GM12878 (cell line): ENCODE data around the gene ST13. TPM values are rescaled to one million over a fixed set of nuclear protein-coding genes. Genes with fewer than 3 reads are reported as not detected.
A peak's percentile ranks its signal among the peaks of the same experiment; 100 is the strongest.

Experiments used
- ATAC-seq: fragments of 200-7000 bp; cut with Tn5 transposase; 3 replicates; pipeline ENCODE4 v1.9.1; 2020; ENCODE audit warnings: mild to moderate bottlenecking, moderate library complexity
- BruUV-seq: library from RNA; stranded (reverse); fragments of 400-500 nt; replicated peaks from 2 replicates; lab custom pipeline; 2021; lab: Mats Ljungman, UMichigan
- CTCF ChIA-PET: fragments of 300-600 bp; sonication (Branson Sonifier 250); formaldehyde crosslinking; extraction: SDS; loops from one replicate; lab custom pipeline; 2021; ENCODE audit warnings: inconsistent platforms; lab: Yijun Ruan, JAX
- POLR2A ChIA-PET: fragments of 350-600 bp; formaldehyde crosslinking; extraction: SDS; loops from one replicate; lab custom pipeline; 2021; ENCODE audit warnings: inconsistent platforms; lab: Charles Lee
- RAD21 ChIA-PET: fragments of 300-600 bp; sonication (Branson Sonifier 250); formaldehyde crosslinking; loops from one replicate; lab custom pipeline; 2023; ENCODE audit warnings: antibody characterized with exemption; ENCODE audit not compliant: unreplicated experiment; lab: Charles Lee
- SMC1A ChIA-PET: fragments of 300-600 bp; sonication (Branson Sonifier 250); formaldehyde crosslinking; loops from one replicate; lab custom pipeline; 2023; ENCODE audit not compliant: unreplicated experiment, uncharacterized antibody; lab: Charles Lee
- DNase-seq: peaks from one replicate; pipeline ENCODE4 v3.0.0-alpha.2; 2011; ENCODE audit warnings: low read depth, low spot score
- FAIRE-seq: peaks from 3 replicates; lab custom pipeline; 2011; peaks lifted over from hg19 to GRCh38; lab: Jason Lieb, UNC
- H2AFZ ChIP-seq: 2 replicates; pipeline ENCODE4 v1.6.0; 2011; ENCODE audit warnings: low read depth, low read length, control low read depth; ENCODE audit not compliant: control insufficient read depth
- H3K27ac ChIP-seq: 2 replicates; pipeline ENCODE4 v1.5.1; 2011; ENCODE audit warnings: control low read depth; ENCODE audit not compliant: control insufficient read depth, insufficient read depth
- H3K27me3 ChIP-seq, 2 experiments: replicated peaks in 1 of 2; 2 replicates each; pipeline versions ENCODE4 v1.6.0 to v1.6.1; 2011; ENCODE audit warnings: low read length in 1 of 2; ENCODE audit not compliant: control insufficient read depth in 2 of 2, insufficient read depth in 2 of 2
- H3K36me3 ChIP-seq, 2 experiments: 2 replicates each; pipeline ENCODE4 v1.5.1; 2011; ENCODE audit warnings: low read length in 1 of 2; ENCODE audit not compliant: control insufficient read depth in 2 of 2, insufficient read depth in 2 of 2
- H3K4me1 ChIP-seq: 2 replicates; pipeline ENCODE4 v1.6.1; 2011; ENCODE audit warnings: mild to moderate bottlenecking, low read length, moderate library complexity, mixed read lengths; ENCODE audit not compliant: control insufficient read depth, insufficient read depth
- H3K4me2 ChIP-seq: 2 replicates; pipeline ENCODE4 v1.6.0; 2011; ENCODE audit warnings: control low read depth; ENCODE audit not compliant: control insufficient read depth, insufficient read depth
- H3K4me3 ChIP-seq: fragments of 200-600 bp; sonication (generic); 2 replicates; pipeline ENCODE4 v1.5.1; 2016
- H3K79me2 ChIP-seq: 2 replicates; pipeline ENCODE4 v1.6.0; 2011; ENCODE audit warnings: low read length; ENCODE audit not compliant: control insufficient read depth, insufficient read depth
- H3K9ac ChIP-seq: 2 replicates; pipeline ENCODE4 v1.8.0; 2011; ENCODE audit warnings: low read length, control low read depth, mixed read lengths; ENCODE audit not compliant: control insufficient read depth, insufficient read depth
- H3K9me3 ChIP-seq: replicated peaks from 3 replicates; pipeline ENCODE4 v1.5.1; 2011; ENCODE audit warnings: mild to moderate bottlenecking, low read length; ENCODE audit not compliant: control insufficient read depth, insufficient read depth
- H4K20me1 ChIP-seq: 2 replicates; pipeline ENCODE4 v1.6.0; 2011; ENCODE audit not compliant: control insufficient read depth, insufficient read depth
- CEBPB ChIP-seq, 2 experiments: fragments of 150-350 bp in 1 of 2; IDR thresholded peaks; 2 replicates each; pipeline ENCODE4 v1.6.1; 2012 to 2014; ENCODE audit warnings: low read depth in 2 of 2, low read length in 2 of 2, borderline replicate concordance in 1 of 2, inconsistent platforms in 1 of 2
- ELK1 ChIP-seq: IDR thresholded peaks from 2 replicates; pipeline ENCODE4 v1.6.1; 2012; ENCODE audit warnings: low read depth, low read length, improper control_type of control experiment
- HDAC6 ChIP-seq: fragments of 200-600 bp; sonication (generic); IDR thresholded peaks from one replicate; pipeline ENCODE4 v1.8.0; 2017; ENCODE audit warnings: antibody characterized with exemption; ENCODE audit not compliant: unreplicated experiment
- NR2C1 ChIP-seq: fragments of 450-650 bp; IDR thresholded peaks from 2 replicates; pipeline ENCODE4 v1.6.1; 2017; ENCODE audit warnings: antibody characterized with exemption, mild to moderate bottlenecking, moderate library complexity
- NR2F1 ChIP-seq: fragments of 450-650 bp; conservative IDR thresholded peaks from 2 replicates; pipeline ENCODE4 v1.6.1; 2017; ENCODE audit warnings: mild to moderate bottlenecking
- SIN3A ChIP-seq: IDR thresholded peaks from 2 replicates; pipeline ENCODE4 v1.6.1; 2012; ENCODE audit warnings: low read depth, low read length, improper control_type of control experiment
- WGBS: methylation state at CpG from one replicate; pipeline ENCODE4 v1.1.6; 2016; ENCODE audit warnings: low lambda C conversion rate; ENCODE audit not compliant: insufficient replicate concordance, insufficient coverage; ENCODE audit errors: missing lambda C conversion rate; 5-methylcytosine and 5-hydroxymethylcytosine counted together
- in situ Hi-C: fragments of 300-500 bp; cut with MboI; formaldehyde crosslinking; loops from 9 replicates; pipeline ENCODE4 v1.14.3; 2018; ENCODE audit warnings: mixed read lengths
- intact Hi-C: fragments of 100-400 bp; cut with micrococcal nuclease; formaldehyde crosslinking; loops from one replicate; pipeline ENCODE4 v1.14.2; 2022; ENCODE audit not compliant: unreplicated experiment
- polyA plus RNA-seq, 11 experiments: library from polyadenylated mRNA; depleted of rRNA in 4 of 11; unstranded in 6 of 11; stranded (reverse) in 5 of 11; fragments of >200 nt; fragmentation: Nextera tagmentation in 4 of 11; fragmentation: Illumina TruSeq in 1 of 11; extraction: Ambion mirVana in 4 of 11; extraction: Trizol in 1 of 11; gene quantifications; 1 replicate in 1 of 11; 2 replicates in 10 of 11; pipeline versions ENCODE4 v1.2.1 to v1.2.3, GENCODE V29; 2011 to 2016; ENCODE audit warnings: inconsistent platforms in 2 of 11, missing spikeins in 2 of 11, low read depth in 1 of 11
- total RNA-seq, 4 experiments: library from RNA; depleted of rRNA in 3 of 4; stranded (reverse); fragments of >200 nt in 3 of 4; fragmentation: Illumina TruSeq in 1 of 4; extraction: Trizol in 1 of 4; gene quantifications; 2 replicates each; pipeline versions ENCODE4 v1.2.1 to v1.2.3, GENCODE V29; 2013 to 2021
- TF ChIP-seq, protein P1 (sequence below): IDR thresholded peaks from 2 replicates; pipeline ENCODE4 v1.6.1; 2011; ENCODE audit warnings: low read depth, low read length, improper control_type of control experiment, borderline replicate concordance

Gene ST13
- total and polyA plus RNA-seq, 10 of the 15 experiments (the other 5 are each of a cell fraction or from before 2014, with no cell fraction given): 52.5 to 286 (median 181) TPM

- SMC1A ChIA-PET: interaction anchor here (0.7 kb wide), 1 partner anchor 13 kb away, joined by 3 read pairs; no protein-coding TSS in a partner anchor
- intact Hi-C loops (no loop called here), in situ Hi-C loops (no loop called here)
- CTCF ChIA-PET: no interaction called here
- WGBS: 94% methylated on average over 1 of the region's 1 CpG
- ATAC-seq: no peak
- Histone ChIP-seq H3K9me3 (no peaks in the 10 kb centered on the region), H3K27ac (no peak overlapping the region), H3K36me3 (peaks cover 0 to 11% of the 10 kb centered on the region in 2 experiments; a peak in 3 of 4 replicates), H3K4me2 (no peak overlapping the region), H3K79me2 (peaks cover 7% of the 10 kb centered on the region), H3K9ac (no peak overlapping the region), H3K4me3 (no peak overlapping the region), H2AFZ (no peak overlapping the region), H4K20me1 (no peaks in the 10 kb centered on the region), H3K27me3 (no peaks in the 10 kb centered on the region), H3K4me1 (no peaks in the 10 kb centered on the region)
- no peak for DNase-seq
- TF ChIP-seq, protein P1, sequence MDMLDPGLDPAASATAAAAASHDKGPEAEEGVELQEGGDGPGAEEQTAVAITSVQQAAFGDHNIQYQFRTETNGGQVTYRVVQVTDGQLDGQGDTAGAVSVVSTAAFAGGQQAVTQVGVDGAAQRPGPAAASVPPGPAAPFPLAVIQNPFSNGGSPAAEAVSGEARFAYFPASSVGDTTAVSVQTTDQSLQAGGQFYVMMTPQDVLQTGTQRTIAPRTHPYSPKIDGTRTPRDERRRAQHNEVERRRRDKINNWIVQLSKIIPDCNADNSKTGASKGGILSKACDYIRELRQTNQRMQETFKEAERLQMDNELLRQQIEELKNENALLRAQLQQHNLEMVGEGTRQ: no peak
- RAD21 ChIA-PET: no interaction called here
- POLR2A ChIA-PET: interaction anchor here (1.0 kb wide), 1 partner anchor 9 kb away, joined by 3 read pairs; no protein-coding TSS in a partner anchor
- FAIRE-seq: no peak
- BruUV-seq: no TSS peak
Observed at GRCh38 chr22:40797427-40797826, 59.0 kb downstream of the ST13 start.

DNA sequence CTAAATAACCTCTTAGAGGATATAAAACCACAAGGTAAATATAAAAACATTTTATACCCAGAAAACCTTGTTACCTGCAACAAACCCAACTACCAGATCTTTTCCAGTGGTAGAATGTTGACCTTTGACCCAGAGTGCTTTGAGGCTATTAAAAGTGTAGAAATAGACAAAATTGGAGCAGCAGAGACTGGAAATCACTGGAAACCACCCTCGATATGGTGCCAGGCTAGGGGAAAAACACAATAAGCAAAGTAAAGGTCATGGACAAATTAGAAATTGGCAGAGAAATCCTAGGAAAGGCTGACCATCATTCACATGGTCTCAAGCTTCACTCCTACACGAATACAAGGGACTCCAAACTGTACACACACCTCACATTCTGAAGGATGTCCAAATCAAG, 64.0 kb downstream of the ST13 start:
- POLR2A ChIA-PET: no interaction called here
- 90% methylated on average over 2 of the region's 2 CpGs for WGBS
- no peaks in the 10 kb centered on the region for H3K9me3 ChIP-seq
- SMC1A ChIA-PET: interaction anchor here (0.6 to 0.7 kb wide), 2 partner anchors 25 to 90 kb away, joined by 3 read pairs; no protein-coding TSS in a partner anchor
- H4K20me1 ChIP-seq: no peaks in the 10 kb centered on the region
- ATAC-seq (no peak), DNase-seq (no peak), FAIRE-seq (no peak)
- no peak overlapping the region for H3K27ac ChIP-seq
- H3K4me3 ChIP-seq: no peak overlapping the region
- CTCF ChIA-PET: no interaction called here
- 0 out of 2 replicates have a peak, but pooled peaks have one; percentile 17 for TF ChIP-seq NR2C1
- TF ChIP-seq NR2F1: peak; percentile 28; the same call in 1 of the 2 replicates
- no peak for TF ChIP-seq HDAC6
- no peak for TF ChIP-seq ELK1
- no peak for TF ChIP-seq CEBPB (IDR thresholded peaks at IDR 0.05; ENCODE audit: borderline replicate concordance in 1 of 2, low read depth in 2 of 2, low read length in 2 of 2)
- no peak for TF ChIP-seq SIN3A
- in situ Hi-C loops: no loop called here
- H3K9ac ChIP-seq: no peak overlapping the region
- no peaks in the 10 kb centered on the region for H3K27me3 ChIP-seq
- RAD21 ChIA-PET: interaction anchor here (0.8 kb wide), 1 partner anchor 26 kb away, joined by 3 read pairs; no protein-coding TSS in a partner anchor
- intact Hi-C loops: no loop called here
- H3K79me2 ChIP-seq: no peaks in the 10 kb centered on the region
- H2AFZ ChIP-seq: no peak overlapping the region
- H3K36me3 ChIP-seq: peaks cover 2 to 17% of the 10 kb centered on the region in 2 experiments
- no peak overlapping the region for H3K4me2 ChIP-seq
- H3K4me1 ChIP-seq: no peaks in the 10 kb centered on the region; the same call in 1 of the 2 replicates
- BruUV-seq: no TSS peak
